Motor neuron (in vitro differentiated cells): ENCODE measurements around the gene NCAM2. TPM values are rescaled to one million over a fixed set of nuclear protein-coding genes. Genes with fewer than 3 reads are reported as not detected.

Source experiments
- ATAC-seq, 8 experiments: fragments of 200-7000 bp; cut with Tn5 transposase; replicated peaks in 6 of 8; 2 replicates each; pipeline ENCODE4 v1.8.0; 2021; ENCODE audit warnings: mild to moderate bottlenecking in 8 of 8, moderate library complexity in 8 of 8
- H3K27ac ChIP-seq, 2 donors: fragments of 250-450 bp; sonication (Bioruptor Pico); 2 replicates each; pipeline ENCODE4 v1.9.0; 2021; ENCODE audit warnings: antibody characterized with exemption in 2 of 2, mild to moderate bottlenecking in 2 of 2, moderate library complexity in 1 of 2
- H3K4me1 ChIP-seq, 2 donors: fragments of 250-450 bp; sonication (Bioruptor Pico); replicated peaks in 1 of 2; 2 replicates each; pipeline ENCODE4 v1.6.1; 2021; ENCODE audit warnings: antibody characterized with exemption in 2 of 2, mild to moderate bottlenecking in 2 of 2, moderate library complexity in 1 of 2
- H3K4me3 ChIP-seq, 5 donors: fragments of 250-450 bp; sonication (Bioruptor Pico); 2 replicates each; pipeline ENCODE4 v1.9.0; 2021; ENCODE audit warnings: antibody characterized with exemption in 5 of 5, mild to moderate bottlenecking in 5 of 5, moderate library complexity in 4 of 5
- WGBS, 10 experiments: fragments of 450-650 bp; shearing (Covaris generic); methylation state at CpG; one replicate each; pipeline ENCODE4 v1.0.0; 2022; 5-methylcytosine and 5-hydroxymethylcytosine counted together
- in situ Hi-C, 9 experiments: fragments of 400-800 bp; cut with MboI; loops; one replicate each; pipeline ENCODE4 v1.15.0; 2021; ENCODE audit warnings: low sequenced_read_pairs in 9 of 9, low pct_unique_long_range_greater_than_20kb in 2 of 9; ENCODE audit not compliant: unreplicated experiment in 9 of 9
- total RNA-seq, 8 experiments: library from RNA; unstranded; fragments of 300-600 nt; gene quantifications; 2 replicates each; pipeline versions ENCODE4 v1.2.3 to v1.2.4, GENCODE V29; 2022

NCAM2 gene
- 10 to 100 TPM in 3 of 8 experiments, 1 to 10 TPM in 3, under 1 TPM in 1, not detected in 1; 0.35 to 15.4 (median 8.5) TPM for total RNA-seq

DNA sequence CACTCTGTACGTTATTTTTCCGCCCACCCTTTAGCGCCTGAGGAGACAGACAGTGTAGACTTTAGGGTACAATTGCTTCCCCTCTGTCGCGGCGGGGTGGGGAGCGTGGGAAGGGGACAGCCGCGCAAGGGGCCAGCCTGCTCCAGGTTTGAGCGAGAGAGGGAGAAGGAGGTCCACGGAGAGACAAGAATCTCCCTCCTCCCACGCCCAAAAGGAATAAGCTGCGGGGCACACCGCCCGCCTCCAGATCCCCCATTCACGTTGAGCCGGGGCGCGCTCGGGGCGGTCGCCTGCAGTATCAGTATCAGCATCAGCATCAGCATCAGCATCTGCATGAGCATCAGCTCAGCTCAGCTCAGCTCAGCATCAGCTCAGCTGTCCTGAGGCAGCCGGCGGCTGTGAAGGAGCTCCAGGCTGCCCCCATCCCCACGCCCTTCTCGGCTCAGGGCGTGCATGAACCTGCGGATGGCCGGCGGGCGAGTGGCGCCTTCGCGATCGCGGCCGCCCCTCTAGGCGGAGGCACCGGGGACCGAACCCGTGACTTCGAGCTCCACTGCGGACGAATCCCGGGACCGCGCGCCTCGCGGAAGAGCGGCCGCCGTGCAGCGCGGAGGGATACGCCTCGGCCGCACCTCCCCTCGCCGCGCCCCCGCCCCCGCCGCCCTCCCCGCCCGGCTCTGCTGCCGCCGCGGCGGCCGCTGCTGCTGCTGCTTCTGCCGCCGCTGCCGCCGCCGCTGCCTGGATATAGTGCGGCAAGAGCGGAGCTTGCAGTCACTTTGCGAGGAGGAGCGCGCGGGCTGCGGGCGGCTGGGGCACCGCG lies at the start of gene NCAM2:
TSS of gene NCAM2 (plus strand) at position 774 of the 820 bp plus-strand sequence.
- 0% methylated on average over 1 to 2 of the region's 86 CpGs; no CpG with 5 or more reads in 8 of the 10 experiments for WGBS, 10 experiments
- in situ Hi-C loops = no loop called here
- H3K4me1 ChIP-seq = peaks cover 0 to 8% of the 10 kb centered on the region in 2 donors

DNA sequence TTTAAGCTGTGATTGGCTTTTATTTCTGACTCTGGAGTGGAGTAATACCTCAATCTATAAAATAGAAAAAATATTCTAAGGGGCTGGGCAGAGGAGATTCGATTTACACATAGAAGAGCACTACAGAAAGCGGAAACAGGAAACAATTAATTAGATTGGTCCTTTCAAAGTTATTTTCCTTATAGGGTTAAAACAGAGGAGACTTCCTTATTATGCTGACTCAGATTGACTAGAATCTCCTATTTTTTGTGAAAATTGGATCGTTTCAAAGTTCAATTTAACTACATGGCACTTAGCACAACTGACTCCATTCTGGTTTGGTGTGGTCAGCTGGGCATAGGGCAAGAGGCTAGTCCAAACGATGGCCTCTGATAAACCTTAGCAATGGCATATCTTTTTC lies 48.3 kb upstream of the NCAM2 start:
- in situ Hi-C loops = no loop called here
- Histone ChIP-seq H3K4me3 (no peak overlapping the region), H3K27ac (no peak overlapping the region), H3K4me1 (peaks cover 0 to 1% of the 10 kb centered on the region in 2 donors)
- no peak for ATAC-seq
- 14 to 100% (median 64%) methylated on average over 1 to 4 of the region's 4 CpGs for WGBS, 10 experiments

More for the DNA sequence above, at the start of gene NCAM2:
- peak; percentile 73 to 93 (median 87) for ATAC-seq
- Histone ChIP-seq H3K4me3 (peak within 1 kb of the TSS; percentile 42 to 74 (median 54)), H3K27ac (no peak within 1 kb of the TSS)

DNA sequence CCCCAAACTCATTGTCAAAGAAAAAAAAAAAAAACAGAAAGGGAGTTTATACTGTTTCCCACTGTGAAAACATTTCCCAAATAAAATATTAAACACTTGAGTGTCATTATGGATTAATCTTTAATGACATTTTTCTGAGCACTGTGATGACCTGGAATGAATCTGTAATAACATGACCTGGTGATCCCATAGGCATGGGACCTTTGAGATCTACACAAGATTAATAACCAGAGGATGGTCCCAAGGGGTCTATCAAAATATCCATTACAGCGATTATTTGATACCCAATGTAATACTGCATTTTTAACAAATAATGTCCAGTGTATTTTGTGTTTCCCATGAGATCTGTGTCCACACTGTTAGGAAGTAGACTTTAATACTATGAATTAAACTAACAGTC lies 32.4 kb upstream of the NCAM2 start:
- Histone ChIP-seq H3K4me3 (no peak overlapping the region), H3K4me1 (peaks cover 7 to 20% of the 10 kb centered on the region in 2 donors), H3K27ac (no peak overlapping the region)
- in situ Hi-C loops = no loop called here
- ATAC-seq = peak in 3 of 8 experiments; percentile 46 to 72 (median 61)
- WGBS, 10 experiments = 0 to 86% (median 17%) methylated on average over 1 of the region's 1 CpG; no CpG with 5 or more reads in 4 of the 10 experiments

DNA sequence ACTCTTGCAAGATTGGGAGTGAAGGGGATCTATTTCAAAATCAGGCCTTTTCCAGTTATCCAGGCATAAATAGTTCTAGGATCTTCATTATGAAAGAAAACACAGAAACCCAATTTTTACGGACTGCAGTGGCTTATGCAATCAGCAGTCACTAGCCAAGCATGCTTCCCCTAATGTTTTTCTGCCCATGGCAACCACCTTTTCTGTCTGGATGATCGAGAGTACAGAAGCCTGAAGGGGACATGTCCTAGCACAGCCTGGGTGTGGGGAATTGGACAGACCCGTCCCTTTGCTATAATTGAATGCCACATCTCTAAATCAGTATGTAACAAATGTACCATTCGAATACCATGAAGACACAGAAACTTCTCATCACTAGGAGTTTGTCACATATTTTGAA lies 29.8 kb upstream of the NCAM2 start:
- in situ Hi-C loops = no loop called here
- Histone ChIP-seq H3K4me1 (peaks cover 11 to 24% of the 10 kb centered on the region in 2 donors), H3K4me3 (peak overlapping the region in 1 of 5 donors; percentile 13), H3K27ac (peak overlapping the region; percentile 2 to 80)
- peak in 6 of 8 experiments; percentile 59 to 94 (median 78) for ATAC-seq
- 0 to 64% (median 34%) methylated on average over 1 to 4 of the region's 4 CpGs; no CpG with 5 or more reads in 2 of the 10 experiments for WGBS, 10 experiments

DNA sequence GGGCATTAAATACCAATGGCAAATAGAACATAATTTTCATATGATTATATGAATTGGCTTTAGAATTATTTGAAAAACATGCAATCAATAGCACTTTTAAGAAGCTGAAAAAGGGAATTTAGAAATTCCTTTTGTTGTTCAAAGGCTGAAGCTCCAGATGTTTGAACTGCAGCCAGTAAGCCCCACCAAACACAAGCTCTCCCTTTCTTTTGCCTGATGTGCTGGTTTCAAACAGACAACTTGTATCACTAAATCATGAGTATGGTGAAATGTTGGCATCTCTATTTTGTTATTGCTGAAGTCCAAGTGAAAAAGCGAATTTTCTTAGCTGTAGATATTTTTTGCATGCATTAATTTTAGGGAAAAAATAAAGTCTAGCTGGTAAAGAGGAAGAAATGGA lies 27.5 kb upstream of the NCAM2 start:
- H3K4me3 ChIP-seq = no peak overlapping the region

DNA sequence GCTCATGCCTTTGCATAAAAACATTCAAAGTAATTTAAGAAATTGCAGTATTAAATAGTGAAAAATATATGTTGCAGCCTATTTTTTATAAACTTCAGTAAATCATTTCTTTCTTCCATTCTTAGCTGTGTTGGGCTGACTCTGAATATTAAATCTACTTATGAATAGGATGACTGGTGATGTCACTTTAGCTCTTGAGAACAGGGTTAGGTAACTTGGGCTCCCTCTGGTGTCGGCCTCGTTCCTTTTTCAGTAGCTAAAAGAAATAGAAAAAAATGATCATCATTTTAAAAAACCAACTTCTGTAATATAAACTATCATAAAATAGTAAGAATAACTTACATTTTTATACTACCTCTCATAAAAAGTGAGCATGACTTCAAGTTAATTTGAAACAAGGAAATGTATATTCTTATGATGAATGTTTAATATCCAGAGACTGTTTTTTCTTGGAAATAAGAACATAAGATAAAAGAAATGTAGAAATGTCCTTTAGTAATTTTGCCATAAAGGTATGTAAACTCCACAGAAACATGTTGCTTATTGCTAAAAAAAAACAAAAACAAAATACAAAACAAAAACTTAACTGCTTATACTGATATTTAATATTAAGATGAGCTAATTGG lies 26.8 kb upstream of the NCAM2 start:
- ATAC-seq = peak in 6 of 8 experiments; percentile 41 to 80 (median 64)

More for the DNA sequence above, 27.5 kb upstream of the NCAM2 start:
- H3K4me1 ChIP-seq = peaks cover 11 to 24% of the 10 kb centered on the region in 2 donors
- in situ Hi-C loops = no loop called here
- WGBS, 10 experiments = 0 to 67% (median 0%) methylated on average over 1 of the region's 1 CpG; no CpG with 5 or more reads in 1 of the 10 experiments
- ATAC-seq = no peak
- no peak overlapping the region for H3K27ac ChIP-seq

DNA sequence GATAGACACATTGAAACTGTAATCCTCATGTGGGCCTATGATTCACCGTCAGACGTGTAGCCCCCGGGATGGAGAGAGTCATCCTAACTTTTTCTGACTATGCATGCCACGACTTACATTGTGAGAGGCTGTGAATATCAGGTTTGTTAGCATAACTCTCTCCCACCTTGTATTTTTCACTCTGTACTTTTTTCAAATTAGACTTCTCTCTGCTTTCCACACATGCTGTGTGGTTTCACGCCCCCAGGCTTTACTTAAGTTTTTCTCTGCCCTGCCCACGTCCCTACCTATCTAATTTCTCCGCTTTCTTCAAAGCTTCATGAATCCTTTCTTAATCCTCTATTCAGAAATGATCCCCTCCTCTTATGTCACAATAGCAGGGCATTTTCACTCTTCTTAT lies 3.4 kb upstream of the NCAM2 start:
- Histone ChIP-seq H3K27ac (no peak overlapping the region), H3K4me1 (peaks cover 0 to 3% of the 10 kb centered on the region in 2 donors), H3K4me3 (no peak overlapping the region)
- ATAC-seq = no peak
- 37 to 100% (median 77%) methylated on average over 3 to 7 of the region's 7 CpGs; no CpG with 5 or more reads in 2 of the 10 experiments for WGBS, 10 experiments
- in situ Hi-C loops = no loop called here

More for the DNA sequence above, 26.8 kb upstream of the NCAM2 start:
- 0 to 47% (median 8%) methylated on average over 1 to 2 of the region's 2 CpGs for WGBS, 10 experiments
- Histone ChIP-seq H3K4me1 (peaks cover 11 to 24% of the 10 kb centered on the region in 2 donors), H3K4me3 (no peak overlapping the region), H3K27ac (no peak overlapping the region)
- in situ Hi-C loops = no loop called here

DNA sequence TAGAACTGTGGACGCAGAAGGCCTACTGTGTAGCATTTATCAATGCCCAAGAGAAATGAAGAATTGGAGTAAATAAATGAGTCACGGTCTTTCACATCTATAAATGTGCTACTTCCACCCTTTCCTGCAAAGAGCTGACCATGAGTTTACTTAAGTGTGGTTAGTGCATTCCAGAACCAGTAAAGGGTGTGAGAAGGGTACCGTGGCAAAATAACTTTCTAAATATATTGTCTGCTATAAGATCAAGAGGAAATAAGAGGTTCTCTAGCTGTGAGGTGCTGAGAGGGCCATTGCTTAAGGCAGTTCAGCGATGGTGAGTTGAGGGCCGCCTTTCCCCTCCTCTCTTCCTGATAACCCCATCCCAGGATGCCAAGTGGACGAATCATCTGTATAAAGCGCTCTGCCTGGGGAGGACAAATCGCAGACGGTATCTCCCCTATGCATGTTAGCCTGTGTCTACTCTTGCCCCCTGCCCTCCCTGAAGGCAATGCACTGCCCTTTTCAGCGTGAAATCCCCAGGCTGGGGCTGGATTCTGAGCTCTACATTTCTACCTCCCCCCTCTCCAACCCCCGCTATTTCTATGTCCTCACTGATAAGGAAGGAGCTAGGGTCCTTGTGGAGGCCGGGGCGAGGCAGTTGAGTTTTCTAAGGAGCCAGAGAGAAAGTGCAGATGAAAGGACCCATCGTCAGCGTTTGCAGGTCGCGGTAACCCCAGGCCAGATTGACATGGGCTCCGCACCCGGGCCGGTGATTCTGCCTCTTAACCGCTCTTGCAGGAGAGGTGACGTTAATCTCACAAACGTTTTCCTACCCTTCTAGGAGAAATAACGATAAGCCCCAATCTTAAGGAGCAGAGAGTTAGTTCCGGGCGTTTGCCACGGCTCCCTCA lies 1.5 kb upstream of the NCAM2 start:
- Histone ChIP-seq H3K27ac (no peak overlapping the region), H3K4me3 (peak overlapping the region in 3 of 5 donors; percentile 42 to 74 (median 54)), H3K4me1 (peaks cover 0 to 8% of the 10 kb centered on the region in 2 donors)
- in situ Hi-C loops = no loop called here
- ATAC-seq = no peak
- WGBS, 10 experiments = 43 to 83% (median 66%) methylated on average over 2 to 16 of the region's 27 CpGs

DNA sequence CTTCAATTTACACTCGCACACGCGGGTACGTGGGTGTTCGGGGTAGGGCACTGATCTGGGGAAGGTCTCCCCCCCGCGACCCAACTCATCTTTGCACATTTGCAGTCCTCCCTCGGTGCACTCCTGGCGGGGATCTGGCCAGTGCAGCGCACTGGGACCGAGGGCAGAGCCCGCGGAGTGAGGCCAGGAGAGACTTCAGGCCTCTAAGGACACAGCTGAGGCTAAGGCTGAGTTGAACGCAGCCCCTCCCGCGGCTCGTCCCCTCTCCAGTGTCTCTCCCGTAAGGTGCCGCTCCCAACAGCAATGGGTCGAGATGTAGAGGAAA lies 936 bp upstream of the NCAM2 start:
- 0 to 53% (median 27%) methylated on average over 1 to 10 of the region's 20 CpGs; no CpG with 5 or more reads in 3 of the 10 experiments for WGBS, 10 experiments
- in situ Hi-C loops = no loop called here
- ATAC-seq = peak in 4 of 8 experiments; percentile 6 to 38 (median 29)

DNA sequence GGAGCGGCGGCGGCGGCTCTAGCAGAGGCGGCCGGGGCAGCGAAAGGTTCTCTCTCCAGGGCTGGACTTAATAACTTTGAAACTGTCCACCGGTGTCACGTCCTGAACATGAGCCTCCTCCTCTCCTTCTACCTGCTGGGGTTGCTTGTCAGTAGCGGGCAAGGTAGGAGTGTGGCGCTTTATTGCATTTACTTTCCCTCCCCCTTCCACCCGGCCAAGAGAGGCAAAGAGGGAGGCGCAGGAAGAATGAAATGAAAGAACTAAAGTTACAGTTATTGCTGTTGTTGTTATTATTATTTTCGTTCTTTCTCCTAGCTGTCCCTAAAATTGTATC lies 214 bp downstream of the NCAM2 start:
- Histone ChIP-seq H3K4me1 (peaks cover 0 to 8% of the 10 kb centered on the region in 2 donors), H3K4me3 (peak overlapping the region; percentile 42 to 74 (median 54)), H3K27ac (no peak overlapping the region)
- in situ Hi-C loops = no loop called here
- 0 to 7% (median 0%) methylated on average over 1 to 10 of the region's 14 CpGs; no CpG with 5 or more reads in 2 of the 10 experiments for WGBS, 10 experiments
- ATAC-seq = peak in 1 of 8 experiments; percentile 24

More for the DNA sequence above, 936 bp upstream of the NCAM2 start:
- Histone ChIP-seq H3K27ac (no peak overlapping the region), H3K4me1 (peaks cover 0 to 8% of the 10 kb centered on the region in 2 donors), H3K4me3 (peak overlapping the region; percentile 42 to 74 (median 54))

DNA sequence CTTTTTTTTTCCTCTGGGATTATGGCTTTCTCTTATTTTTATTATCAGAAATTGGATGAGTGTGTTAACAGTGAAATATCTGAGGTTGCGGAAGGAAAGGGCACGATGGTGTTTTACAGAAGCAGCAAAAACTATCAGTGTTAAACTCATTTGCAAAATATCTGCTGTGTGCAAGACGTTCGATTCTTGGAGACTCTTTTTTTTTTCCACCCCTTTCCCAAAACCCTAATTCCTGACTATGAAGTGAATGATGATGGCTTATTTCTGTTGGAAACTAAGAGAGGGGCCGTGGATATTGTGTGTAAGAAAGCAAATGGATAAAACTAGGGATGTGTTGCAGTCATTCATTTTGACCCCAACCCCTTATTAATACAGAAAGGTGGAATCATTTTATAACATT lies 677 bp downstream of the NCAM2 start:
- no peak for ATAC-seq
- H3K4me1 ChIP-seq = peaks cover 0 to 6% of the 10 kb centered on the region in 2 donors
- in situ Hi-C loops = no loop called here
- 0 to 67% (median 10%) methylated on average over 1 to 5 of the region's 5 CpGs; no CpG with 5 or more reads in 1 of the 10 experiments for WGBS, 10 experiments
- H3K4me3 ChIP-seq = peak overlapping the region; percentile 42 to 74 (median 54)
- H3K27ac ChIP-seq = no peak overlapping the region

DNA sequence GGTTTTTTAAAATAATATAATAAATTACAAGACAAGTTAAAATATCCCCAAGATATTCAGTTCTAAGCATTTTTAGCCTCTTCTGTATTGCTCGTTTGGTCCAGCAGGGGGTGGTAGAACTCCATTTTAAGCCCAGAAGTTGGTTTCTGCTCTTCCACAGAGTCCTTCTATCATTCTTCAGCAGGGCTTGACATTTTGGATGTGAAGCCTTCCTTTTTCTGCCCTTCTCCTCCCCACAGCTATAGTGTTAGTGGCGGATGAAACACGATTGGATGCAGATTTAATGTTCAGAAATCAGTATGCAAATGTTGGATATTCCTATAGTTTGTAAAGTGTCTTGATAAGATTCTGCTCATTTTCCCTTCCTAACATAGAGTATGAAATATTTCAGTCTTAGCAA lies 1.4 kb downstream of the NCAM2 start:
- in situ Hi-C loops = loop anchor here in 3 of 9 experiments (25.0 kb wide), 2 partner anchors 113 to 1788 kb away; no protein-coding TSS in a partner anchor
- WGBS, 10 experiments = 0 to 27% (median 0%) methylated on average over 1 to 3 of the region's 3 CpGs; no CpG with 5 or more reads in 2 of the 10 experiments

More for the DNA sequence above, 1.4 kb downstream of the NCAM2 start:
- no peak overlapping the region for H3K27ac ChIP-seq
- H3K4me3 ChIP-seq = peak overlapping the region; percentile 42 to 74 (median 54)
- H3K4me1 ChIP-seq = peaks cover 0 to 6% of the 10 kb centered on the region in 2 donors
- ATAC-seq = peak in 4 of 8 experiments; percentile 18 to 51 (median 36)
